GM12872 (cell line): ENCODE results near the gene WSB2.

Source experiments
- CTCF ChIP-seq: IDR thresholded peaks from 3 replicates; pipeline ENCODE4 v1.5.1; 2011; ENCODE audit warnings: low read depth, mild to moderate bottlenecking, low read length, moderate library complexity; ENCODE audit not compliant: insufficient read depth

The WSB2 gene

GRCh38 chr12:118102070-118102469 is 41.1 kb upstream of the WSB2 start:
- no peak for TF ChIP-seq CTCF

- no peak for TF ChIP-seq CTCF
These were observed 40.1 kb upstream of the WSB2 start for GRCh38 chr12:118101051-118101450.

- no peak for TF ChIP-seq CTCF
These were observed 38.1 kb upstream of the WSB2 start for GRCh38 chr12:118098911-118099671.

GRCh38 chr12:118098401-118098800 is 37.4 kb upstream of the WSB2 start:
- no peak for TF ChIP-seq CTCF

- TF ChIP-seq CTCF, result no peak
These were observed 33.1 kb upstream of the WSB2 start for GRCh38 chr12:118094039-118094438.

GRCh38 chr12:118089782-118090181 is 28.8 kb upstream of the WSB2 start:
- no peak for TF ChIP-seq CTCF

- TF ChIP-seq CTCF, result no peak
These were observed 21.2 kb upstream of the WSB2 start for GRCh38 chr12:118082161-118082560.
